Measurements from ENCODE around the gene ZNF536. TPM values are rescaled to one million over a fixed set of nuclear protein-coding genes. Genes with fewer than 3 reads are reported as not detected.

Gene ZNF536
- total RNA-seq, 1 experiment from 2014 or later: 2.9 TPM

DNA sequence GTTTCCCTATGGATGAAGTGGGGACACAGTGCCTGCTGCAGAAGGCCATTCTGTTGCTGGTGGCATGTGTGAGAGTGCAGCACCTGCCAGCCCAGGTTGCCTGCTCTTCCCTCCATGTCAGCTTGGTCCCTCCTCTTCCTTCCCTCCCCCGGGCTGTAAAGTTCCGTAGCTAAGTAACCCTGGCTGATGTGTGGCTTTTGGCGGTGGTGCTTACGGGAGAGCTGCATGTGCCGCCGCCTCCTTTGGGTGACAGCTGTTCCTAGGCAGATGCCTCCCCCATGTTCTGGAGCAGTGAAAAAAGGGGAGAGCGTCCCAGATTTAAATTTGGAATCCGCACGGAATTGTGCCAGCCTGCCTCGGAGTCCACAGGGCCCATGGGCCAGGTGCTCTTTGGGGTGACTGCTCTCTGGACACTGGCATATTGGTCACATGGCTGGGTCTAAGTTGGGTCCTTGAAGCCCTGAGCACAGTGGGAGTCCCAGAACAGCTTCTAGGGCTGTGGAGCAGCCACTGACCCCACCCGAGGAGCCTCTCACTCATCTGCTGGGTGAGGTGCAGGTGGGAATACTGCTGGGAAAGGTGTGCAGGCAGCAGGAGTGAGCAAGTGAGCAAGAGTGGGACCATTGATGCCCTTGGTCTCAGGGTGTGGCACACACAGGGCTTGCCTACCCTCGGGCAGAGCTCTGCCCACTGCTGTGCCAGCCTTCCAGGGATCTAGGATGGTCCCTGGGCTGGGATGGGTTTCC is 33.1 kb upstream of the ZNF536 start:
- H3K27me3 ChIP-seq (replicated peaks; ENCODE audit: insufficient read depth, low read depth, low read length, poor library complexity): no peaks in the 10 kb centered on the region
- no TSS peak for BruUV-seq (replicated peaks)
- intact Hi-C loops (cut with micrococcal nuclease; ENCODE audit: unreplicated experiment): no loop called here
- no peak for TF ChIP-seq CTCF (conservative IDR thresholded peaks at IDR 0.05; ENCODE audit: low read depth, low read length)
- no peak for TF ChIP-seq EZH2 (IDR thresholded peaks at IDR 0.05; ENCODE audit: borderline replicate concordance, low read depth, low read length, poor library complexity, severe bottlenecking)
- POLR2A ChIA-PET (ENCODE audit: low non-redundant PET): no interaction called here
- H3K36me3 ChIP-seq (ENCODE audit: insufficient read depth, low read length, poor library complexity, severe bottlenecking): no peaks in the 10 kb centered on the region
- H3K4me3 ChIP-seq (ENCODE audit: low read depth, low read length, poor library complexity, severe bottlenecking): no peak overlapping the region
- CTCF ChIA-PET: no interaction called here
- no peak overlapping the region for H3K27ac ChIP-seq (ENCODE audit: low read depth, low read length, poor library complexity, severe bottlenecking)
- no peaks in the 10 kb centered on the region for H3K9me3 ChIP-seq (ENCODE audit: low read depth, low read length, poor library complexity, severe bottlenecking)
- no peak for DNase-seq (ENCODE audit: low spot score)
- H3K4me1 ChIP-seq (ENCODE audit: insufficient read depth, low read length, poor library complexity, severe bottlenecking): peaks cover 9% of the 10 kb centered on the region

GRCh38 chr19:30339624-30340525 is 32.3 kb upstream of the ZNF536 start:
- H3K4me3 ChIP-seq (ENCODE audit: low read depth, low read length, poor library complexity, severe bottlenecking): no peak overlapping the region
- intact Hi-C loops (cut with micrococcal nuclease; ENCODE audit: unreplicated experiment): no loop called here
- H3K36me3 ChIP-seq (ENCODE audit: insufficient read depth, low read length, poor library complexity, severe bottlenecking): no peaks in the 10 kb centered on the region
- BruUV-seq (replicated peaks): no TSS peak
- H3K4me1 ChIP-seq (ENCODE audit: insufficient read depth, low read length, poor library complexity, severe bottlenecking): peaks cover 9% of the 10 kb centered on the region
- no peak for DNase-seq (ENCODE audit: low spot score)
- no peaks in the 10 kb centered on the region for H3K9me3 ChIP-seq (ENCODE audit: low read depth, low read length, poor library complexity, severe bottlenecking)
- TF ChIP-seq EZH2 (IDR thresholded peaks at IDR 0.05; ENCODE audit: borderline replicate concordance, low read depth, low read length, poor library complexity, severe bottlenecking): no peak
- no peak for TF ChIP-seq CTCF (conservative IDR thresholded peaks at IDR 0.05; ENCODE audit: low read depth, low read length)
- no peaks in the 10 kb centered on the region for H3K27me3 ChIP-seq (replicated peaks; ENCODE audit: insufficient read depth, low read depth, low read length, poor library complexity)
- CTCF ChIA-PET: no interaction called here
- POLR2A ChIA-PET (ENCODE audit: low non-redundant PET): no interaction called here
- no peak overlapping the region for H3K27ac ChIP-seq (ENCODE audit: low read depth, low read length, poor library complexity, severe bottlenecking)

DNA sequence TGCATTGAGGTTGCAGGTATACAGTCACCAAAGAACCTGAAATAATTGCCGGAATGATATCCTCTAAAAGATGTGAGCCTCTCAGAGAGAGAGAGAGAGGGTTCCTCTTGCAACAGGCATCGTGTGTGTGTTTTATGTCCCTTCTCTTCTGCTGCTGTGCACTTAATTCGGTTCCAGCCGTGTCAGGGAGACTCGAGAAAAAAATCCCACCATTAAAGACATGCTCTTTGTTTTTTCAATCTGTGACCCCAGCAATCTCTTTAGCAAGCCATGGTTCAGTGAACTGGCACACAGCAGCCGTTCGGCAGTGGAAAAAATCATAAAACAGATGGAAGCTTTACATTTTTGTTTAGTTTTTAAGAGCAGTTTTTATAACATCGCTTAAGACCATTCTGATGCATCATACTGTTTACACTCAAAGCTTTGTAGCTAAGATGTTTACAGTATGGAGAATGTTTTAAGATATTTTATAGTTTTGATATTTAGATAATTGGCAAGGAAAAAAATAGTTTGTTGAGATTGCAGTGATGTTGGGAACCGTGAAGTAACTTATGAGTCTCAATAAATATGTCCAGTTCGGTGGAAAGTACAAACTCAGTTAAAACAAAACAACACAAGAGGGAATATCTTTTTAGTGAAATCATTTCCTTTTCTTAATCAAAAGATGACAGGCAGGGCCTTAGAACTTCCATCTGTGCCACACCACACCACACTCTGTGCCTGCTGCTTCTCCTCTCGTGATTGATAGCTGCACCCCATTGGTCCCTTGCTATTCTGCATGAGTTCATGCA is 31.2 kb upstream of the ZNF536 start:
- Histone ChIP-seq H3K27me3 (replicated peaks; ENCODE audit: insufficient read depth, low read depth, low read length, poor library complexity) (no peaks in the 10 kb centered on the region), H3K27ac (ENCODE audit: low read depth, low read length, poor library complexity, severe bottlenecking) (no peak overlapping the region), H3K9me3 (ENCODE audit: low read depth, low read length, poor library complexity, severe bottlenecking) (no peaks in the 10 kb centered on the region), H3K4me1 (ENCODE audit: insufficient read depth, low read length, poor library complexity, severe bottlenecking) (peaks cover 9% of the 10 kb centered on the region), H3K4me3 (ENCODE audit: low read depth, low read length, poor library complexity, severe bottlenecking) (no peak overlapping the region), H3K36me3 (ENCODE audit: insufficient read depth, low read length, poor library complexity, severe bottlenecking) (no peaks in the 10 kb centered on the region)
- intact Hi-C loops (cut with micrococcal nuclease; ENCODE audit: unreplicated experiment): no loop called here
- POLR2A ChIA-PET (ENCODE audit: low non-redundant PET): no interaction called here
- BruUV-seq (replicated peaks): no TSS peak
- TF ChIP-seq CTCF (conservative IDR thresholded peaks at IDR 0.05; ENCODE audit: low read depth, low read length) (no peak), EZH2 (IDR thresholded peaks at IDR 0.05; ENCODE audit: borderline replicate concordance, low read depth, low read length, poor library complexity, severe bottlenecking) (no peak)
- CTCF ChIA-PET: no interaction called here
- peak; percentile 24 for DNase-seq (ENCODE audit: low spot score)
